Adipocyte (in vitro differentiated cells): ENCODE measurements around the gene HYLS1.
A peak's percentile ranks its signal among the peaks of the same experiment; 100 is the strongest.
"Not testable (repeated sequence)": the region's sequence is repeated elsewhere in the genome, so short reads cannot be mapped to it uniquely, and the experiment has no call there.

ENCODE experiments used
- DNase-seq: peaks from one replicate; pipeline ENCODE4 v3.0.0-alpha.2; 2015; ENCODE audit warnings: low read depth
- H3K27me3 ChIP-seq: replicated peaks from 2 replicates; pipeline ENCODE4 v1.7.0; 2013; ENCODE audit warnings: mild to moderate bottlenecking, low read length, moderate library complexity; ENCODE audit not compliant: control insufficient read depth, insufficient read depth
- H3K36me3 ChIP-seq: 2 replicates; pipeline ENCODE4 v1.7.0; 2013; ENCODE audit warnings: low read length, mild to moderate bottlenecking, moderate library complexity; ENCODE audit not compliant: control insufficient read depth, insufficient read depth, severe bottlenecking
- H3K4me1 ChIP-seq: 2 replicates; pipeline ENCODE4 v1.7.0; 2013; ENCODE audit warnings: mild to moderate bottlenecking, low read length, moderate library complexity; ENCODE audit not compliant: control insufficient read depth, insufficient read depth
- H3K4me3 ChIP-seq: 2 replicates; pipeline ENCODE4 v1.7.0; 2013; ENCODE audit warnings: mild to moderate bottlenecking, low read length, moderate library complexity
- H3K9ac ChIP-seq: 2 replicates; pipeline ENCODE4 v1.7.0; 2013; ENCODE audit warnings: mild to moderate bottlenecking, low read length, moderate library complexity
- H3K9me3 ChIP-seq: 2 replicates; pipeline ENCODE4 v1.7.0; 2013; ENCODE audit warnings: mild to moderate bottlenecking, low read length, moderate library complexity; ENCODE audit not compliant: control insufficient read depth

HYLS1 gene

GRCh38 chr11:125887373-125888324 is at the start of gene HYLS1:
HYLS1 (plus strand) TSS chr11:125887668; CDS start chr11:125899369, 11,701 bp downstream.
- Histone ChIP-seq H3K27me3 (no peaks in the 10 kb centered on the region), H3K4me3 (peak within 1 kb of the TSS; percentile 90), H3K9me3 (no peaks in the 10 kb centered on the region), H3K36me3 (peaks cover under 1% of the 10 kb centered on the region), H3K9ac (peak within 1 kb of the TSS; percentile 92), H3K4me1 (peaks cover 22% of the 10 kb centered on the region)
- DNase-seq: peak; percentile 97

- no peak for DNase-seq
- Histone ChIP-seq H3K27me3 (no peaks in the 10 kb centered on the region), H3K9me3 (peaks cover 14% of the 10 kb centered on the region), H3K9ac (no peak overlapping the region), H3K4me1 (no peaks in the 10 kb centered on the region), H3K4me3 (no peak overlapping the region), H3K36me3 (no peaks in the 10 kb centered on the region)
Measured at GRCh38 chr11:125842321-125842948, 45.0 kb upstream of the HYLS1 start.

- Histone ChIP-seq H3K9ac (no peak overlapping the region), H3K27me3 (no peaks in the 10 kb centered on the region), H3K4me1 (no peaks in the 10 kb centered on the region), H3K9me3 (peaks cover 14% of the 10 kb centered on the region), H3K36me3 (no peaks in the 10 kb centered on the region), H3K4me3 (no peak overlapping the region)
- DNase-seq: no peak
Measured at GRCh38 chr11:125846188-125846587, 41.3 kb upstream of the HYLS1 start.

GRCh38 chr11:125857670-125858069 is 29.8 kb upstream of the HYLS1 start:
- H3K4me1 ChIP-seq, H3K4me3 ChIP-seq, H3K9me3 ChIP-seq, H3K27me3 ChIP-seq, H3K36me3 ChIP-seq, DNase-seq, H3K9ac ChIP-seq: not testable (repeated sequence)

GRCh38 chr11:125862786-125863185 is 24.7 kb upstream of the HYLS1 start:
- H3K27me3 ChIP-seq, H3K9me3 ChIP-seq, H3K4me1 ChIP-seq, H3K36me3 ChIP-seq, H3K4me3 ChIP-seq, DNase-seq, H3K9ac ChIP-seq: not testable (repeated sequence)

- DNase-seq, H3K4me1 ChIP-seq, H3K9ac ChIP-seq, H3K27me3 ChIP-seq, H3K4me3 ChIP-seq, H3K36me3 ChIP-seq, H3K9me3 ChIP-seq: not testable (repeated sequence)
Measured at GRCh38 chr11:125865354-125865753, 22.1 kb upstream of the HYLS1 start.

- no peaks in the 10 kb centered on the region for H3K4me1 ChIP-seq
- no peaks in the 10 kb centered on the region for H3K9me3 ChIP-seq
- no peak for DNase-seq
- no peaks in the 10 kb centered on the region for H3K36me3 ChIP-seq
- no peaks in the 10 kb centered on the region for H3K27me3 ChIP-seq
- no peak overlapping the region for H3K4me3 ChIP-seq
- H3K9ac ChIP-seq: no peak overlapping the region
Measured at GRCh38 chr11:125869521-125869920, 17.9 kb upstream of the HYLS1 start.

GRCh38 chr11:125871391-125872137 is 15.9 kb upstream of the HYLS1 start:
- H3K36me3 ChIP-seq: no peaks in the 10 kb centered on the region
- no peaks in the 10 kb centered on the region for H3K27me3 ChIP-seq
- no peak overlapping the region for H3K9ac ChIP-seq
- H3K4me3 ChIP-seq: no peak overlapping the region
- H3K4me1 ChIP-seq: no peaks in the 10 kb centered on the region
- H3K9me3 ChIP-seq: no peaks in the 10 kb centered on the region
- peak; percentile 48 for DNase-seq

GRCh38 chr11:125872138-125872491 is 15.4 kb upstream of the HYLS1 start:
- Histone ChIP-seq H3K27me3 (no peaks in the 10 kb centered on the region), H3K9ac (no peak overlapping the region), H3K4me3 (no peak overlapping the region), H3K9me3 (no peaks in the 10 kb centered on the region), H3K36me3 (no peaks in the 10 kb centered on the region), H3K4me1 (no peaks in the 10 kb centered on the region)
- no peak for DNase-seq

- Histone ChIP-seq H3K4me1 (no peaks in the 10 kb centered on the region), H3K9ac (peak overlapping the region; percentile 27), H3K9me3 (no peaks in the 10 kb centered on the region), H3K27me3 (no peaks in the 10 kb centered on the region), H3K36me3 (no peaks in the 10 kb centered on the region), H3K4me3 (peak overlapping the region; percentile 69)
- no peak for DNase-seq
Measured at GRCh38 chr11:125873881-125874555, 13.4 kb upstream of the HYLS1 start.
